ENCODE results near the gene NKX1-1. TPM values are rescaled to one million over a fixed set of nuclear protein-coding genes. Genes with fewer than 3 reads are reported as not detected.

The NKX1-1 gene
- total RNA-seq, 1 donor from 2014 or later: not detected

DNA sequence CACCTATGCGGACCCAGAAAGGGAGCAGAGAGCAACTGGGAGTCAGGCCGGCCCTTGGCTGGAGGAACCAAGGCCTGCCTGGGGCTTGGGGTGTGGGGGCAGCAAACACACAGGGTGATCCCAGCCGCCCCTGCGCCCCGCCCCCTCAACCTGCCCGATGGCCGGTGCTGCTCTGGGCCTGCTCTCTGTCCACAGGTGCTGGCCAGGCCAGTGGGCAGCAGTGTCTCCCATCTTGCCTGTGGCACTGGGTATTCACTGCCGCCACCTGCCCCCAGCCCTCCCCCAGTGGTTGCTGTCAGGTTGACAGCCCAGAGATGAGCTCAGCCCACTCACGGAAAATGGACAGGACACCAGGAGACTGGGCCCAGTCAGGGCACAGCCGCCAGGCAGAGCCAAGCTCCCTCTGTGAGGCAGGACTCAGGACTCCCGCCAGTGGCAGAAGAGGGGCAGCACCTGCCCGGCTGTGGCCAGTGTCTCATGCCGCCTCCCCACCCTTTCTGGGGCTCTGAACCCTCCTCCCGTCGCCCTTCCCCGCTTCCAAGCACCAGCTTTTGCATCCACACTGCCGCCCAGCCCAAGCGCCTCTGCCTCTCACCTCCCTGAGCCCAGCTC lies 4.7 kb downstream of the NKX1-1 start:
- DNase-seq: peak; percentile 12
- Histone ChIP-seq H3K27me3 (ENCODE audit: low read depth) (peaks cover 73% of the 10 kb centered on the region), H3K4me1 (peaks cover 40% of the 10 kb centered on the region), H3K27ac (replicated peaks) (no peak overlapping the region), H3K36me3 (no peaks in the 10 kb centered on the region), H3K4me3 (no peak overlapping the region), H3K9me3 (replicated peaks) (no peaks in the 10 kb centered on the region)
- intact Hi-C loops (cut with micrococcal nuclease): no loop called here
- TF ChIP-seq, protein P1, sequence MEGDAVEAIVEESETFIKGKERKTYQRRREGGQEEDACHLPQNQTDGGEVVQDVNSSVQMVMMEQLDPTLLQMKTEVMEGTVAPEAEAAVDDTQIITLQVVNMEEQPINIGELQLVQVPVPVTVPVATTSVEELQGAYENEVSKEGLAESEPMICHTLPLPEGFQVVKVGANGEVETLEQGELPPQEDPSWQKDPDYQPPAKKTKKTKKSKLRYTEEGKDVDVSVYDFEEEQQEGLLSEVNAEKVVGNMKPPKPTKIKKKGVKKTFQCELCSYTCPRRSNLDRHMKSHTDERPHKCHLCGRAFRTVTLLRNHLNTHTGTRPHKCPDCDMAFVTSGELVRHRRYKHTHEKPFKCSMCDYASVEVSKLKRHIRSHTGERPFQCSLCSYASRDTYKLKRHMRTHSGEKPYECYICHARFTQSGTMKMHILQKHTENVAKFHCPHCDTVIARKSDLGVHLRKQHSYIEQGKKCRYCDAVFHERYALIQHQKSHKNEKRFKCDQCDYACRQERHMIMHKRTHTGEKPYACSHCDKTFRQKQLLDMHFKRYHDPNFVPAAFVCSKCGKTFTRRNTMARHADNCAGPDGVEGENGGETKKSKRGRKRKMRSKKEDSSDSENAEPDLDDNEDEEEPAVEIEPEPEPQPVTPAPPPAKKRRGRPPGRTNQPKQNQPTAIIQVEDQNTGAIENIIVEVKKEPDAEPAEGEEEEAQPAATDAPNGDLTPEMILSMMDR (IDR thresholded peaks at IDR 0.05; ENCODE audit: borderline replicate concordance): no peak

DNA sequence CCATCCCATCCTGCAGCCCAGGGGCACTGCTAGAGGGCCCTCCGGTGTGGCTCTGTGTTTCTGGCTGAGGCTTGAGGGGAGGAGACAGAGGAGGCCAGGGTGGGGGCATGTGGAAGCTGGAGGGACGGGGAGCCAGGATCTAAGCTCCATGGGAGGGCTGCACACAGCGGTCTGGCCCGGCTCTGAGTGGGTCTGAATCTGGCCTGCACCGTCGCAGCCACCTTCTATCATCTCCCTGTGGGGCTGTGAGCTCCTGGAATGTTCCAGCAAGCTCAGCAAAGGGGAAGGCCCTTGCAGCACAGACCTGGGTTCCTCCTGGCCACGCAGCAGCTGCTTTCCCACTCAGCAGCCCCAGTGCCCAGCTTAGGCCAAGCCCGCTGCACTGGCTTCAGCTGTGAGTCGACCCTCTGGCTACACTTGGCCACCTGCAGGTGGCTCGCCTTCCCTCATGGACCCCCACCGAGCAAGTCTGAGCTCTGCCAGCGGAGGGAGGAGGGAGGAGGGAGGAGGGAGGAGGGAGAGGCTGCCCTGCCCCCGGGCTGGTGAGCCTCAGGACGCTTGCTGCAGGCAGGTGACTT lies 5.3 kb downstream of the NKX1-1 start:
- intact Hi-C loops (cut with micrococcal nuclease): no loop called here
- TF ChIP-seq, protein P1 (IDR thresholded peaks at IDR 0.05; ENCODE audit: borderline replicate concordance): no peak

DNA sequence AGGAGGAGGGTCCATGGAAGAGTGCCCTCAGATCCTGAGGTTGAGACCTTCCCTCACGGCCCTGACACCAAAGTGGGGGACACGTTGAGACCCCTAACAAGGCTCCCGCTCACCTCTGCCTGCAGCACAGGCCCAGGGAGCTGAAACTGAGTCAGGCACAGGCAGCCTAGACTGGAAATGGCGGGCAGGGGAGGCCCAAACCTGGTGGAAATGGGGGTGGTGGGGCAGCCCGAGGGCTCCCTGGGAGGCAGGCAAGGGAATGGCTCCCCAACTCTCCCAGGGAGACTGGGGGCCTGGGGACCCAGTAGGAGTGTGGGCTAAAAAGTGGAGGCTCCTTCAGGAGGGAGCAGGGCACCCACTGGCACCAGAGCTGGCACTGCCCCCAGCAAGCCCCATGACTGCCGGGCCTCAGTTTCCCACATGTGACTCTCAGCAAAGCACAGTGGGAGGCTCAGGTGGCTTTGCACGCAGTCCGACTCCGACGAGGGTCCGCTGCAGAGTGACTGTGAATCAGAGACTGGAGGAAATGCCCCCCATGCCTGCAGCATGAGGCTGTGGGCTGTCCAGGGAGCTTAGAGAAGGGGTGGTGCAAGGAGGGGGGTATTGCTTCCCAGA lies 5.9 kb downstream of the NKX1-1 start:
- Histone ChIP-seq H3K27ac (replicated peaks) (no peak overlapping the region), H3K4me1 (peaks cover 32% of the 10 kb centered on the region), H3K36me3 (no peaks in the 10 kb centered on the region), H3K9me3 (replicated peaks) (no peaks in the 10 kb centered on the region), H3K27me3 (ENCODE audit: low read depth) (peaks cover 61% of the 10 kb centered on the region), H3K4me3 (no peak overlapping the region)
- intact Hi-C loops (cut with micrococcal nuclease): no loop called here
- DNase-seq: no peak
- TF ChIP-seq, protein P1 (IDR thresholded peaks at IDR 0.05; ENCODE audit: borderline replicate concordance): no peak

More for the DNA sequence above, 5.3 kb downstream of the NKX1-1 start:
- no peak for DNase-seq
- Histone ChIP-seq H3K27me3 (ENCODE audit: low read depth) (peaks cover 67% of the 10 kb centered on the region), H3K4me1 (peaks cover 36% of the 10 kb centered on the region), H3K36me3 (no peaks in the 10 kb centered on the region), H3K27ac (replicated peaks) (no peak overlapping the region), H3K9me3 (replicated peaks) (no peaks in the 10 kb centered on the region), H3K4me3 (no peak overlapping the region)

DNA sequence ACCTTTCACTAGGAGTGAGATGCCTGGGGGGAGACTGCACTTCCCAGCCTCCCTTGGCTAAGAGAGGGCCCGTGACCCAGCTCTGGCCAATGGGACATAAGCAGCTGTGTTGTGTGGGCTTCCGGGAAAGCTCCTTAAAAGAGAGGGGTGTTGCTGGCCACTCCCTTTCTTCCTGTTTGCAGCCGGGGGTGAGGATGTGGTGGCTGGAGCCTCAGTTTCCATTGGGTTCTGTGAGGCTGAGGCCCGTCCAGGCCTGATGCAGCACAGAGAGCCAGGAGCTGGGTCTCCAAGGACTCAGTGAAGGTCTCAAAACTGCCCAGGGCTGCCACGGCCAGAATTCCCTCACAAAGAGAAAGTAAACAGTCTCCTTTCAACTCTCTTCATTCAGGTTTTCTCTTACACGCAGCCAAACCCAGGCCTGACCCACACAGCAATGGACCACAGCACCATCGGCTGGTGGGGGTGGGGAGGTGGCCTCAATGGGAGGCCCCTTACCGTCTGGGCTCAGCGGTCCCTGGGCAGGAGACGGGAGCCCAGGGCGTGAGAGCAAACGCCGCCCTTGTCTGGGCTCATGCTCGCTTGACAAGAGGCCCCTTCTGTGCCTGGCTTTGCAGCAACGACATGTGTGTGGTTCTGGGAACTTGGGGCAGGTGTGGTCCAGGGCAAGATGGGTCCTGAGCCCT lies 6.6 kb downstream of the NKX1-1 start:
- H3K27ac ChIP-seq (replicated peaks): no peak overlapping the region
- H3K4me3 ChIP-seq: no peak overlapping the region
- DNase-seq: no peak
- H3K4me1 ChIP-seq: peaks cover 26% of the 10 kb centered on the region
- TF ChIP-seq, protein P1 (IDR thresholded peaks at IDR 0.05; ENCODE audit: borderline replicate concordance): no peak
- no peaks in the 10 kb centered on the region for H3K9me3 ChIP-seq (replicated peaks)
- intact Hi-C loops (cut with micrococcal nuclease): no loop called here
- H3K27me3 ChIP-seq (ENCODE audit: low read depth): peaks cover 54% of the 10 kb centered on the region
- H3K36me3 ChIP-seq: no peaks in the 10 kb centered on the region

DNA sequence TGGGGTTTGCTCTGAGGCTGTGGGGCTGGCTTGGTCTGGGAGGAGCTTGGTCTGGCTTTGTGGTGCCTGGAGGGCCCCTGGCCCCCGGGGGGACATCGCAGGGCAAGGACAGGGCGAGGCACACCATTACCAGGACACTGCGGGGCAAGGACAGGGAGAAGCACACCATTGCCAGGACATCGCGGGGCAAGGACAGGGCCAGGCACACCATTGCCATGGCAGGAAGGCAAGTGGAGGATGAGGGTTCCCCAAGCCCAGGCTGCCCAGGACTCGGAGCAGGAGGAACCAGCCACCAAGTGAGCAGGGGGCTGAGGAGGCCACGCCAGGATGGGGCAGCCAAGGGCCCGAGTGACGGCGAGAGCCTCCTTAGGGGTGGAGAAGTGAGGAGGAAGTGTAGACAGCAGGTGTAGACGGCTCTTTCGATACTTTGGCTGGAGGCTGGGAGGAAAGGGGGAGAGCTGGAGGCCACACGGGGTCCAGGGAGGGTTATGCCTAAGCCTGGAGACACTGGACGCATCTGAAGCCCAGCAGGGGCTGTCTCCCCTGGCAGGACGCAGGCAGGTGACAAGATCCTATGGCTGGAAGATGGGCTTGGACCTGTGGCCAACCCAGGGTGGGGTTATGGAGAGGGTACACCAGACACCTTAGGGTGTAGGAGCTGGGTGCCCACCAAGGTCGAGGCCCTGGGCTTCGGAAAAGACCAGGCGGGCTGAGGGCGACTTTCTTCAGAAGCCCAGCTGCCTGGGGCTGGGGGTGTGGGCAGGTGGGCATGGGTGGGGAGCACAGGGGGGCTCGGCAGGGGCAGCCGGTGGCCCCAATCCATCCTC lies 7.3 kb downstream of the NKX1-1 start:
- intact Hi-C loops (cut with micrococcal nuclease): no loop called here
- Histone ChIP-seq H3K27me3 (ENCODE audit: low read depth) (peaks cover 47% of the 10 kb centered on the region), H3K4me1 (peaks cover 18% of the 10 kb centered on the region), H3K36me3 (peaks cover 5% of the 10 kb centered on the region), H3K4me3 (no peak overlapping the region), H3K27ac (replicated peaks) (no peak overlapping the region), H3K9me3 (replicated peaks) (peaks cover 3% of the 10 kb centered on the region)
- no peak for DNase-seq
- TF ChIP-seq, protein P1 (IDR thresholded peaks at IDR 0.05; ENCODE audit: borderline replicate concordance): no peak
